Measurements from ENCODE around the gene PARVA. TPM values are rescaled to one million over a fixed set of nuclear protein-coding genes. Genes with fewer than 3 reads are reported as not detected.

PARVA gene
- total and polyA plus RNA-seq, 9 of the 15 experiments (the other 6 are each of a cell fraction or from before 2014, with no cell fraction given) = 0.11 TPM; not detected in 8

DNA sequence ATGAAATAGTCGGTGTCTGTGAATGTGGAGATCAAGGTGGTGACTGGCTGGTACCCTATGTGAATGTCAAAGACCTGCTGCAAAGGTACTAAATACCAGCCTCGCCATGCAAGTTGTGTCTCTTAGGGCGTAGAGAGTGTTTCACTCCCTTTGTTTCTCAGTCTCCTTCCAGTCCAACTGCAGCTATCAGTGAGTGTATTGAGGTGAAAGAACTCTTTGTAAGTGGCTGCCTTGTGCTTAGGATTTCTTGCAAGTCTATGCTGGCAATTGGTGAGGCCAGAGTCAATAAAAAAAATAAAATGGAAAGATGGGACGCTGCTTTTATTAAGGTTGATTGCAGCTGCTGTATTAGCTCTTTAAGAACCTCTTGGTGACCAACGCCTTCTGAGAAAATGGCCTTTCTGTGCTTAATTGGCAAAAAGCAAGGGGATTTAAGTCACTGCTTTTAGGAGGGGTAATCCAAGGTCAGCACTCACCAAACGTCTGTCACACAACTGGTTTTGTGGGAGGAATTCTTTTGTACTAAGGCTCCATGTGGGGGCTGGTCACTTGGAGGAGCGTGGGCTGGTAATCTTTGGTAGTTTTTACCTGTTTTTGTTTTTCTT, 95.1 kb downstream of the PARVA start:
- Histone ChIP-seq H3K9me3 (replicated peaks; ENCODE audit: control insufficient read depth, insufficient read depth, low read depth, low read length) (no peaks in the 10 kb centered on the region), H3K27ac (ENCODE audit: extremely low read depth, low read depth, low read length) (no peak overlapping the region), H3K4me3 (no peak overlapping the region), H4K20me1 (replicated peaks; ENCODE audit: control insufficient read depth, insufficient read depth, low read length) (no peaks in the 10 kb centered on the region), H3K79me2 (ENCODE audit: control insufficient read depth, insufficient read depth, low read length) (no peaks in the 10 kb centered on the region), H3K9ac (ENCODE audit: insufficient read depth in 1 of 2, low read depth in 2 of 2, low read length in 2 of 2) (no peak overlapping the region), H3K27me3 (ENCODE audit: control insufficient read depth in 2 of 2, insufficient read depth in 2 of 2, low read length in 2 of 2) (peaks cover 29 to 42% of the 10 kb centered on the region in 2 experiments; a peak in 4 of 5 replicates), H3K4me1 (replicated peaks in 1 of 2; ENCODE audit: control insufficient read depth in 2 of 2, insufficient read depth in 2 of 2, low read length in 2 of 2) (no peaks in the 10 kb centered on the region), H3K36me3 (ENCODE audit: control insufficient read depth, insufficient read depth, low read length) (no peaks in the 10 kb centered on the region), H3K4me2 (ENCODE audit: insufficient read depth, low read length) (no peak overlapping the region), H2AFZ (ENCODE audit: low read depth, low read length) (no peak overlapping the region), H3K9me1 (ENCODE audit: control insufficient read depth, insufficient read depth, low read length) (no peaks in the 10 kb centered on the region)
- 2% methylated on average over 7 of the region's 7 CpGs for WGBS (ENCODE audit: insufficient coverage, low coverage, missing lambda C conversion rate)
- intact Hi-C loops (cut with micrococcal nuclease) (loop anchor here (10.0 kb wide), 1 partner anchor 138 kb away; no protein-coding TSS in a partner anchor), in situ Hi-C loops (cut with MboI) (no loop called here)
- POLR2A ChIA-PET = interaction anchor here (0.6 to 2.8 kb wide), 2 partner anchors 11 to 247 kb away, joined by 3 to 12 read pairs; no protein-coding TSS in a partner anchor
- CTCF ChIA-PET (ENCODE audit: low intra/inter-chr PET ratio) = no interaction called here
- DNase-seq (ENCODE audit: extremely low read depth in 1 of 4, low spot score in 3 of 4) (no peak), FAIRE-seq (no peak), ATAC-seq (no peak)
- BruUV-seq (replicated peaks) = no TSS peak
- no peak for TF ChIP-seq ZC3H11A (IDR thresholded peaks at IDR 0.05; ENCODE audit: low read depth, low read length)
- TF ChIP-seq, protein P1, sequence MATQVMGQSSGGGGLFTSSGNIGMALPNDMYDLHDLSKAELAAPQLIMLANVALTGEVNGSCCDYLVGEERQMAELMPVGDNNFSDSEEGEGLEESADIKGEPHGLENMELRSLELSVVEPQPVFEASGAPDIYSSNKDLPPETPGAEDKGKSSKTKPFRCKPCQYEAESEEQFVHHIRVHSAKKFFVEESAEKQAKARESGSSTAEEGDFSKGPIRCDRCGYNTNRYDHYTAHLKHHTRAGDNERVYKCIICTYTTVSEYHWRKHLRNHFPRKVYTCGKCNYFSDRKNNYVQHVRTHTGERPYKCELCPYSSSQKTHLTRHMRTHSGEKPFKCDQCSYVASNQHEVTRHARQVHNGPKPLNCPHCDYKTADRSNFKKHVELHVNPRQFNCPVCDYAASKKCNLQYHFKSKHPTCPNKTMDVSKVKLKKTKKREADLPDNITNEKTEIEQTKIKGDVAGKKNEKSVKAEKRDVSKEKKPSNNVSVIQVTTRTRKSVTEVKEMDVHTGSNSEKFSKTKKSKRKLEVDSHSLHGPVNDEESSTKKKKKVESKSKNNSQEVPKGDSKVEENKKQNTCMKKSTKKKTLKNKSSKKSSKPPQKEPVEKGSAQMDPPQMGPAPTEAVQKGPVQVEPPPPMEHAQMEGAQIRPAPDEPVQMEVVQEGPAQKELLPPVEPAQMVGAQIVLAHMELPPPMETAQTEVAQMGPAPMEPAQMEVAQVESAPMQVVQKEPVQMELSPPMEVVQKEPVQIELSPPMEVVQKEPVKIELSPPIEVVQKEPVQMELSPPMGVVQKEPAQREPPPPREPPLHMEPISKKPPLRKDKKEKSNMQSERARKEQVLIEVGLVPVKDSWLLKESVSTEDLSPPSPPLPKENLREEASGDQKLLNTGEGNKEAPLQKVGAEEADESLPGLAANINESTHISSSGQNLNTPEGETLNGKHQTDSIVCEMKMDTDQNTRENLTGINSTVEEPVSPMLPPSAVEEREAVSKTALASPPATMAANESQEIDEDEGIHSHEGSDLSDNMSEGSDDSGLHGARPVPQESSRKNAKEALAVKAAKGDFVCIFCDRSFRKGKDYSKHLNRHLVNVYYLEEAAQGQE (IDR thresholded peaks at IDR 0.05; ENCODE audit: borderline replicate concordance) = no peak
- TF ChIP-seq, protein P1 (CRISPR knock-in tag; IDR thresholded peaks at IDR 0.05; ENCODE audit: low read depth) = no peak
- TF ChIP-seq GATAD2A (IDR thresholded peaks at IDR 0.05) = no peak
- no peak for TF ChIP-seq ARID1B (IDR thresholded peaks at IDR 0.05)
- TF ChIP-seq SMARCA4 (IDR thresholded peaks at IDR 0.05) = no peak
- no peak for TF ChIP-seq ZNF239 (CRISPR knock-in tag; IDR thresholded peaks at IDR 0.05)
- TF ChIP-seq, protein P2, sequence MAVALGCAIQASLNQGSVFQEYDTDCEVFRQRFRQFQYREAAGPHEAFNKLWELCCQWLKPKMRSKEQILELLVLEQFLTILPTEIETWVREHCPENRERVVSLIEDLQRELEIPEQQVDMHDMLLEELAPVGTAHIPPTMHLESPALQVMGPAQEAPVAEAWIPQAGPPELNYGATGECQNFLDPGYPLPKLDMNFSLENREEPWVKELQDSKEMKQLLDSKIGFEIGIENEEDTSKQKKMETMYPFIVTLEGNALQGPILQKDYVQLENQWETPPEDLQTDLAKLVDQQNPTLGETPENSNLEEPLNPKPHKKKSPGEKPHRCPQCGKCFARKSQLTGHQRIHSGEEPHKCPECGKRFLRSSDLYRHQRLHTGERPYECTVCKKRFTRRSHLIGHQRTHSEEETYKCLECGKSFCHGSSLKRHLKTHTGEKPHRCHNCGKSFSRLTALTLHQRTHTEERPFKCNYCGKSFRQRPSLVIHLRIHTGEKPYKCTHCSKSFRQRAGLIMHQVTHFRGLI (CRISPR knock-in tag; IDR thresholded peaks at IDR 0.05) = no peak
- TF ChIP-seq, protein P3, sequence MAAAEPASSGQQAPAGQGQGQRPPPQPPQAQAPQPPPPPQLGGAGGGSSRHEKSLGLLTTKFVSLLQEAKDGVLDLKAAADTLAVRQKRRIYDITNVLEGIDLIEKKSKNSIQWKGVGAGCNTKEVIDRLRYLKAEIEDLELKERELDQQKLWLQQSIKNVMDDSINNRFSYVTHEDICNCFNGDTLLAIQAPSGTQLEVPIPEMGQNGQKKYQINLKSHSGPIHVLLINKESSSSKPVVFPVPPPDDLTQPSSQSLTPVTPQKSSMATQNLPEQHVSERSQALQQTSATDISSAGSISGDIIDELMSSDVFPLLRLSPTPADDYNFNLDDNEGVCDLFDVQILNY (CRISPR knock-in tag; IDR thresholded peaks at IDR 0.05) = no peak
- TF ChIP-seq, protein P4, sequence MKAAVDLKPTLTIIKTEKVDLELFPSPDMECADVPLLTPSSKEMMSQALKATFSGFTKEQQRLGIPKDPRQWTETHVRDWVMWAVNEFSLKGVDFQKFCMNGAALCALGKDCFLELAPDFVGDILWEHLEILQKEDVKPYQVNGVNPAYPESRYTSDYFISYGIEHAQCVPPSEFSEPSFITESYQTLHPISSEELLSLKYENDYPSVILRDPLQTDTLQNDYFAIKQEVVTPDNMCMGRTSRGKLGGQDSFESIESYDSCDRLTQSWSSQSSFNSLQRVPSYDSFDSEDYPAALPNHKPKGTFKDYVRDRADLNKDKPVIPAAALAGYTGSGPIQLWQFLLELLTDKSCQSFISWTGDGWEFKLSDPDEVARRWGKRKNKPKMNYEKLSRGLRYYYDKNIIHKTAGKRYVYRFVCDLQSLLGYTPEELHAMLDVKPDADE (conservative IDR thresholded peaks at IDR 0.05; ENCODE audit: control insufficient read depth, low read depth, low read length) = no peak
- TF ChIP-seq BRD9 (IDR thresholded peaks at IDR 0.05; ENCODE audit: low read depth, partially characterized antibody) = no peak

All from K562 (cell line).